Measurements from ENCODE around the gene RFX4.

Gene RFX4

GRCh38 chr12:106552228-106552627 lies 30.6 kb upstream of the RFX4 start:
- Histone ChIP-seq H3K79me2 (ENCODE audit: insufficient read depth, low read length) (no peaks in the 10 kb centered on the region), H3K4me3 (ENCODE audit: low read depth in 1 of 2, low read length in 2 of 2) (no peak overlapping the region), H3K36me3 (ENCODE audit: insufficient read depth, low read length) (no peaks in the 10 kb centered on the region), H4K20me1 (ENCODE audit: insufficient read depth, low read length) (no peaks in the 10 kb centered on the region), H3K27ac (ENCODE audit: low read length) (no peak overlapping the region), H3K4me2 (ENCODE audit: insufficient read depth, low read length) (no peak overlapping the region), H2AFZ (ENCODE audit: low read depth, low read length) (no peak overlapping the region), H3K9ac (ENCODE audit: low read depth, low read length) (no peak overlapping the region), H3K4me1 (ENCODE audit: insufficient read depth, low read length) (no peaks in the 10 kb centered on the region), H3K27me3 (ENCODE audit: insufficient read depth, low read length, poor library complexity) (no peaks in the 10 kb centered on the region), H3K9me3 (ENCODE audit: insufficient read depth, low read length, severe bottlenecking) (peaks cover 5% of the 10 kb centered on the region)
- no peak for TF ChIP-seq EZH2 (IDR thresholded peaks at IDR 0.05; ENCODE audit: borderline replicate concordance, low read depth, low read length, severe bottlenecking)
- TF ChIP-seq CTCF (IDR thresholded peaks at IDR 0.05; ENCODE audit: borderline replicate concordance, extremely low read depth, low read length, poor library complexity, severe bottlenecking), result no peak
- no peak for DNase-seq
- ATAC-seq (ENCODE audit: insufficient read depth, low read depth), result no peak

GRCh38 chr12:106564678-106565329 lies 18.0 kb upstream of the RFX4 start:
- no peak overlapping the region for H2AFZ ChIP-seq (ENCODE audit: low read depth, low read length)
- no peaks in the 10 kb centered on the region for H3K36me3 ChIP-seq (ENCODE audit: insufficient read depth, low read length)
- no peaks in the 10 kb centered on the region for H3K4me1 ChIP-seq (ENCODE audit: insufficient read depth, low read length)
- H3K79me2 ChIP-seq (ENCODE audit: insufficient read depth, low read length), result no peaks in the 10 kb centered on the region
- H3K9me3 ChIP-seq (ENCODE audit: insufficient read depth, low read length, severe bottlenecking), result no peaks in the 10 kb centered on the region
- no peak overlapping the region for H3K4me2 ChIP-seq (ENCODE audit: insufficient read depth, low read length)
- no peak overlapping the region for H3K27ac ChIP-seq (ENCODE audit: low read length)
- H3K27me3 ChIP-seq (ENCODE audit: insufficient read depth, low read length, poor library complexity), result peaks cover 4% of the 10 kb centered on the region
- H3K4me3 ChIP-seq (ENCODE audit: low read depth in 1 of 2, low read length in 2 of 2), result no peak overlapping the region
- TF ChIP-seq CTCF (IDR thresholded peaks at IDR 0.05; ENCODE audit: borderline replicate concordance, extremely low read depth, low read length, poor library complexity, severe bottlenecking), result no peak
- TF ChIP-seq EZH2 (IDR thresholded peaks at IDR 0.05; ENCODE audit: borderline replicate concordance, low read depth, low read length, severe bottlenecking), result no peak
- ATAC-seq (ENCODE audit: insufficient read depth, low read depth) (no peak), DNase-seq (no peak)
- H3K9ac ChIP-seq (ENCODE audit: low read depth, low read length), result no peak overlapping the region
- no peaks in the 10 kb centered on the region for H4K20me1 ChIP-seq (ENCODE audit: insufficient read depth, low read length)

- Histone ChIP-seq H3K4me2 (ENCODE audit: insufficient read depth, low read length) (no peak overlapping the region), H2AFZ (ENCODE audit: low read depth, low read length) (no peak overlapping the region)
Measured at GRCh38 chr12:106566771-106567170, 16.0 kb upstream of the RFX4 start.

More at GRCh38 chr12:106566771-106567170, 16.0 kb upstream of the RFX4 start:
- H3K9me3 ChIP-seq (ENCODE audit: insufficient read depth, low read length, severe bottlenecking), result no peaks in the 10 kb centered on the region
- ATAC-seq (ENCODE audit: insufficient read depth, low read depth) (no peak), DNase-seq (no peak)
- peaks cover 4% of the 10 kb centered on the region for H3K27me3 ChIP-seq (ENCODE audit: insufficient read depth, low read length, poor library complexity)
- H3K4me1 ChIP-seq (ENCODE audit: insufficient read depth, low read length), result no peaks in the 10 kb centered on the region
- no peaks in the 10 kb centered on the region for H4K20me1 ChIP-seq (ENCODE audit: insufficient read depth, low read length)
- no peaks in the 10 kb centered on the region for H3K79me2 ChIP-seq (ENCODE audit: insufficient read depth, low read length)
- no peaks in the 10 kb centered on the region for H3K36me3 ChIP-seq (ENCODE audit: insufficient read depth, low read length)
- no peak overlapping the region for H3K4me3 ChIP-seq (ENCODE audit: low read depth in 1 of 2, low read length in 2 of 2)
- no peak for TF ChIP-seq EZH2 (IDR thresholded peaks at IDR 0.05; ENCODE audit: borderline replicate concordance, low read depth, low read length, severe bottlenecking)
- no peak for TF ChIP-seq CTCF (IDR thresholded peaks at IDR 0.05; ENCODE audit: borderline replicate concordance, extremely low read depth, low read length, poor library complexity, severe bottlenecking)
- H3K27ac ChIP-seq (ENCODE audit: low read length), result no peak overlapping the region
- H3K9ac ChIP-seq (ENCODE audit: low read depth, low read length), result no peak overlapping the region
